ENCODE results near the gene NAXD.
A peak's percentile ranks its signal among the peaks of the same experiment; 100 is the strongest.

Gene NAXD

DNA sequence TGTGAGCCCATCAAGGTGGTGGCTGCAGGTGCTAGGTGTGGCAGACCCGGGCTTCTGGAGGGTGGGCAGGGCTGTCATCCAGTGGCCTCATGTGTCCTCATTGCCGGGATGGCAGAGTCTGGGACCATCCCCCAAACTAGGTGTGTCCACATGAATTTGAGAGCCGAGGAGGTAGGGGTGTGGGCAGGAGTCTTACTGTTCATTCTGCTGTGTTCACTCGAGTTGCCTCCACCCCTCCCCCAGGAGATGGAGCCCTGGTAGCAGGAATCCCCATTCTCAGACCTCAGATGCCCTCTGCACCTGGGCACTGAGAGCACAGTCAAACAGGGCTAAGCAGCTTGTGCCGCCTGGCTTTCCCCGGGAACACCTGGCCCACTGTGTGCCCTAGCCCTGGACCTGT lies 22.4 kb downstream of the NAXD start:
- no peak for DNase-seq (ENCODE audit: low read depth in 1 of 2, low spot score in 1 of 2)
- TF ChIP-seq JUND (IDR thresholded peaks at IDR 0.05; ENCODE audit: low read depth): no peak
- in situ Hi-C loops (cut with HindIII; ENCODE audit: low pct_unique_long_range_greater_than_20kb, low sequenced_read_pairs): no loop called here

GRCh38 chr13:110638257-110638656 lies 22.9 kb downstream of the NAXD start:
- DNase-seq (ENCODE audit: low read depth in 1 of 2, low spot score in 1 of 2): no peak
- in situ Hi-C loops (cut with HindIII; ENCODE audit: low pct_unique_long_range_greater_than_20kb, low sequenced_read_pairs): no loop called here
- TF ChIP-seq JUND (IDR thresholded peaks at IDR 0.05; ENCODE audit: low read depth): no peak

GRCh38 chr13:110638814-110639806 lies 23.8 kb downstream of the NAXD start:
- no peak for DNase-seq (ENCODE audit: low read depth in 1 of 2, low spot score in 1 of 2)
- in situ Hi-C loops (cut with HindIII; ENCODE audit: low pct_unique_long_range_greater_than_20kb, low sequenced_read_pairs): no loop called here
- no peak for TF ChIP-seq JUND (IDR thresholded peaks at IDR 0.05; ENCODE audit: low read depth)

GRCh38 chr13:110639935-110640334 lies 24.6 kb downstream of the NAXD start:
- TF ChIP-seq JUND (IDR thresholded peaks at IDR 0.05; ENCODE audit: low read depth): no peak
- DNase-seq (ENCODE audit: low read depth in 1 of 2, low spot score in 1 of 2): no peak
- in situ Hi-C loops (cut with HindIII; ENCODE audit: low pct_unique_long_range_greater_than_20kb, low sequenced_read_pairs): no loop called here

DNA sequence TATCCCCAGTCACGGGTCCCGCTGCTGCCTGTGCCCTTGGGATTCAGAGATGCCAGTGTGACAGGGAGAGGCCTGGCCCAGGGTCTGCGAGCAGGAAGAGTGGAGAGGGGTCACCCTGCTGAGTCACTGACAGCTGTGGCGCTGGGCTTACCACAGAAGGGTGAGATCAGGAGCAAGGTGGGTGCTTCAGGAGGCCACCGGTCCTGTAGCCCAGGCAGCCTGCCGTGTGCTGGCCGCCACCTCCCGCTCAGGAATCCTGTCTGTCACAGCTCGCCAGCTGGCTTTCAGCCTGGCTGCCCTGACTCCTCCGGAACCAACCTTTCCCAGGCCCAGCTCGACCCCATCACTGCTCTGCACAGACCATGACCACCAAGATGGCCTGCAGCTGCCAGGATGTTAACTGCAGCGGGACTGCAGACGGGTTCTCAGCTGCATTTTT lies 25.3 kb downstream of the NAXD start:
- no peak for TF ChIP-seq JUND (IDR thresholded peaks at IDR 0.05; ENCODE audit: low read depth)
- in situ Hi-C loops (cut with HindIII; ENCODE audit: low pct_unique_long_range_greater_than_20kb, low sequenced_read_pairs): no loop called here
- no peak for DNase-seq (ENCODE audit: low read depth in 1 of 2, low spot score in 1 of 2)

GRCh38 chr13:110641055-110642015 lies 26.0 kb downstream of the NAXD start:
- no peak for TF ChIP-seq JUND (IDR thresholded peaks at IDR 0.05; ENCODE audit: low read depth)
- in situ Hi-C loops (cut with HindIII; ENCODE audit: low pct_unique_long_range_greater_than_20kb, low sequenced_read_pairs): no loop called here
- no peak for DNase-seq (ENCODE audit: low read depth in 1 of 2, low spot score in 1 of 2)

GRCh38 chr13:110642291-110642981 lies 27.1 kb downstream of the NAXD start:
- in situ Hi-C loops (cut with HindIII; ENCODE audit: low pct_unique_long_range_greater_than_20kb, low sequenced_read_pairs): no loop called here
- DNase-seq (ENCODE audit: low read depth in 1 of 2, low spot score in 1 of 2): no peak

GRCh38 chr13:110643324-110643723 lies 28.0 kb downstream of the NAXD start:
- TF ChIP-seq JUND (IDR thresholded peaks at IDR 0.05; ENCODE audit: low read depth): no peak
- in situ Hi-C loops (cut with HindIII; ENCODE audit: low pct_unique_long_range_greater_than_20kb, low sequenced_read_pairs): no loop called here
- no peak for DNase-seq (ENCODE audit: low read depth in 1 of 2, low spot score in 1 of 2)

More at GRCh38 chr13:110642291-110642981, 27.1 kb downstream of the NAXD start:
- no peak for TF ChIP-seq JUND (IDR thresholded peaks at IDR 0.05; ENCODE audit: low read depth)

DNA sequence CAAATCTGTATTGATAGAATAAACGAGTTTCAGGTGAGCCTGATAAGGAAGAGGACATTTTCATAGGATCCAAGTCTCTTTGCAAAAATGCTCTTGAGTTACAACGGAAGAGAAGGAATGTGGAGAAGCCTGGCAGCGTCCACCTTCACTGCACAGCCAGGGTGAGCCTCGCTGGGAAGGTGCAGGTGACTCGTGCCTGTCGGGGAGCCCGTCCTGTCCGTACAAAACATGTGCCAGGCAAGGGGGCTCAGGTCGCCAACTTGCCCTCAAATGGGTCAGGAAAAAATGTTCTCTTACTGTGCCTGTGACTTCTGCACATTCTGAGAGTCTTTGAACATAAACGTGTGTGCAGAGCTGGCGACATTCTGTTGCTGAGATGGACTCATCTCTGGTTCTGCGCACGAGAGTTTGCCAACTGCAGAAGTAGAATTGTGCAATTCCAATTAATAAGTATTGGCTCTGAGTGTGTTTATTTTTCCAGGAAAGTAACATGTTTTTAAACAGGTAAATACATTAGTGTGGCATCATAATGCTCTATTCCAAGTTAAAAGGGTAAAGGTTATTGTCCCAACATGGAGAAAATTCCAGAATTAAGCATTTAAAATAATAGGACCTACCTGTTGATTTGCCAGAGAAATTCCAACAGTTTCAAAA lies 28.6 kb downstream of the NAXD start:
- DNase-seq (ENCODE audit: low read depth in 1 of 2, low spot score in 1 of 2): no peak
- no peak for TF ChIP-seq JUND (IDR thresholded peaks at IDR 0.05; ENCODE audit: low read depth)
- in situ Hi-C loops (cut with HindIII; ENCODE audit: low pct_unique_long_range_greater_than_20kb, low sequenced_read_pairs): no loop called here

GRCh38 chr13:110644892-110645521 lies 29.7 kb downstream of the NAXD start:
- DNase-seq (ENCODE audit: low read depth in 1 of 2, low spot score in 1 of 2): peak in 1 of 2 experiments; percentile 26
- in situ Hi-C loops (cut with HindIII; ENCODE audit: low pct_unique_long_range_greater_than_20kb, low sequenced_read_pairs): no loop called here
- TF ChIP-seq JUND (IDR thresholded peaks at IDR 0.05; ENCODE audit: low read depth): no peak

DNA sequence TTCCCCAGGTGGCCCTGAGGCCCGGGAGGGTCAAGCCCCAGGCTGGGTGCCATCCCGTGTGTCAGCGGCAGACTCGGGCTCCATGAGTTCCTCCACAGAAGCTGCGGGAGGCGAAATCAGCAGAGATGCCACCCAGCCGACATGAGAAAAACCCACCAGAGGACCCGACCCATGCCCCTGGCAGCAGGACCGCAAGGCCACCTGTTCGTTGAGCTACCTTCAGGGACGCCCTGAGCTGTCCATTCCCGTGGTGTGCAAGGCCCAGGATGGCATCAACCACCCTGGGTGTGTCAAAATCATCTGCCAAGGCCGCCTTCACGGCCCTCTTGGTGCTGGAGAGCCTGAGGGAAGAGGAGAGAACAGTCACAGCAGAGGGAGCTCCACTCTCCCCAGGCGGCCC lies 30.4 kb downstream of the NAXD start:
- no peak for DNase-seq (ENCODE audit: low read depth in 1 of 2, low spot score in 1 of 2)
- in situ Hi-C loops (cut with HindIII; ENCODE audit: low pct_unique_long_range_greater_than_20kb, low sequenced_read_pairs): no loop called here
- no peak for TF ChIP-seq JUND (IDR thresholded peaks at IDR 0.05; ENCODE audit: low read depth)

Data from T47D (cell line).